IPS-18a (cell line): ENCODE results near the gene WDR43.
A peak's percentile ranks its signal among the peaks of the same experiment; 100 is the strongest.

Experiments used
- H3K27ac ChIP-seq: one replicate; pipeline ENCODE4 v1.5.1; 2013; ENCODE audit warnings: low read length
- H3K27me3 ChIP-seq: one replicate; pipeline ENCODE4 v1.6.1; 2013; ENCODE audit warnings: mild to moderate bottlenecking, low read length; ENCODE audit not compliant: control insufficient read depth, insufficient read depth
- H3K36me3 ChIP-seq: one replicate; pipeline ENCODE4 v1.6.1; 2013; ENCODE audit warnings: low read depth, low read length; ENCODE audit not compliant: control insufficient read depth
- H3K4me1 ChIP-seq: one replicate; pipeline ENCODE4 v1.6.1; 2013; ENCODE audit warnings: low read depth, low read length; ENCODE audit not compliant: control insufficient read depth
- H3K4me3 ChIP-seq: one replicate; pipeline ENCODE4 v1.5.1; 2013; ENCODE audit warnings: low read length
- H3K9ac ChIP-seq: one replicate; pipeline ENCODE4 v1.6.1; 2013; ENCODE audit warnings: mild to moderate bottlenecking, low read length, moderate library complexity
- H3K9me3 ChIP-seq: one replicate; pipeline ENCODE4 v1.6.1; 2013; ENCODE audit warnings: low read depth, low read length; ENCODE audit not compliant: control insufficient read depth

WDR43 gene

DNA sequence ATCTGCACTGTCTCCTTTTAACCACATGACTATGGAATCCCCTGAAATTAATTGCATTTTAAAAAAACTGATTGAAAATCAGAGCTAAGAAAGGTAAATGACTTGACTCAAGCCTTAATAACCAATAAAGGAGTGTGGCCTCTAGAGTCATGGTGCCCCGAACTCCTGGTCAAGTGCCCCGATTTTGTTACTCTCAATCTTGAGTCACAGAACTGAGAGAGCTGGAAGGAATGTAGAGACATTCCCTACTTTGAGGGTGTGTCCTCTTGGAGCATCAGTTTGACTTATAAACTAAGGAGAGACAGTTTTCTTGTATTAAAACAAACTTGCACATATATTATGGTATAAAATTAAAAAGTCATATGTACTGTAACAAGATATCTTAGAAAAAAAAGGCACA lies 2.4 kb downstream of the WDR43 start:
- Histone ChIP-seq H3K27me3 (no peaks in the 10 kb centered on the region), H3K4me3 (peak overlapping the region; percentile 99), H3K9me3 (no peaks in the 10 kb centered on the region), H3K4me1 (peaks cover 23% of the 10 kb centered on the region), H3K36me3 (peaks cover 3% of the 10 kb centered on the region), H3K27ac (no peak overlapping the region), H3K9ac (peak overlapping the region; percentile 98)

DNA sequence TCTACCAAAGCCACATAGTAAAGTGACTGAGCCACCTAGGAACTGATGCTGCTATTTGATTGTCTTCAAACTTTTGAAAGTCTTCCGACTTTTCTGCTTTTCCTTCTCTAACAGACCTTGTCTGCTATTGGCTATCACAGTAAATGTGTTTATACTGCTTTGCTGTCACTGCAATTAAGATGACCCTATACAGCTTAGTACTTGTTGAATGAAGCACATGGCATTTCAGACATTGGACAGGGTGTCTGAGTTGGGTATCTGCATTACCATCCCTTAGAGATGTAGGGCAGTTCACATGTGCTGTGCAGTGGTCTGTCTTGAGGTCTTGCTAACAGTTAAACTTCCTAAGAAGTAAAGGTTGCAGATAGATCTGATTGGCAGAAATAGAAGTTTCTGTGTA lies 3.6 kb downstream of the WDR43 start:
- Histone ChIP-seq H3K27me3 (no peaks in the 10 kb centered on the region), H3K4me3 (peak overlapping the region; percentile 99), H3K27ac (no peak overlapping the region), H3K9me3 (no peaks in the 10 kb centered on the region), H3K36me3 (peaks cover 14% of the 10 kb centered on the region), H3K9ac (no peak overlapping the region), H3K4me1 (peaks cover 23% of the 10 kb centered on the region)

DNA sequence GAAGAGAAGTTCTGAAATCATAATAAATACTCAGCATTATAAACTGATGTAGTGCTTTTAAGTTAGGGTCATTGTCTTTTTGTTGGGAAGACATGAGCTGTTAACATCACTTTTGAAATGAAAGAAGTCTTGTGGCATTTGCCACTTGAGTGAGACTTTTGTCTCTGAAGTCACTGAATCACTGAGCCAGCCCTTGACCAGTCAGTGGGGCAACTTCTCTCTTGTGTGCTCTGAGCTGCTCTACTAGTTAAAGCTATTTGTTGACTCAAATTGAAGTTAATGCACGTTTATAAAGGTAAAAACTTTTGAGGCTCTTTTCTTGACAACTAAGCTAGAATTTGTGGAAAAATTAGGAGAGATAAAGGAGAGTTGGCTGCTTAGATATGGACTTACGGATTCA lies 6.7 kb downstream of the WDR43 start:
- Histone ChIP-seq H3K36me3 (peaks cover 39% of the 10 kb centered on the region), H3K9ac (no peak overlapping the region), H3K27me3 (no peaks in the 10 kb centered on the region), H3K27ac (no peak overlapping the region), H3K4me3 (no peak overlapping the region), H3K4me1 (peaks cover 20% of the 10 kb centered on the region), H3K9me3 (no peaks in the 10 kb centered on the region)

DNA sequence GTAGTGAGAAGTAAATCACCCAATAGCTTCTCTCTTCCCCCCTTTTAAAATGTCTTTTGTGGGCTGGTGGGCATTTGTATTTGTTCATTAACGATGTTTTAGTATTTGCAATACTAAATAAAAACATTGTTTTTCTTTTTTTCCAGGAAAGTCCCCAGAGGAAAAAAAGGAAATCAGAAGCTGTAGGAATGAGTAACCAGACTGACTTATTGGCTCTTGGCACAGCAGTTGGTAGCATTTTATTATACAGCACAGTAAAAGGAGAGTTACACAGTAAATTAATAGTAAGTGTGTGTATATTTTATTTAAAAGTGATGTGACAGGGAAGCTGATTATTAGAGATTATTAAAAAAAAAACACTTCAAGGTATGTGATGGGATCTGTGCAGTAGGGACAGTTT lies 7.4 kb downstream of the WDR43 start:
- no peak overlapping the region for H3K4me3 ChIP-seq
- H3K4me1 ChIP-seq: peaks cover 14% of the 10 kb centered on the region
- no peaks in the 10 kb centered on the region for H3K27me3 ChIP-seq
- H3K9me3 ChIP-seq: no peaks in the 10 kb centered on the region
- H3K36me3 ChIP-seq: peaks cover 45% of the 10 kb centered on the region
- no peak overlapping the region for H3K9ac ChIP-seq
- H3K27ac ChIP-seq: no peak overlapping the region

DNA sequence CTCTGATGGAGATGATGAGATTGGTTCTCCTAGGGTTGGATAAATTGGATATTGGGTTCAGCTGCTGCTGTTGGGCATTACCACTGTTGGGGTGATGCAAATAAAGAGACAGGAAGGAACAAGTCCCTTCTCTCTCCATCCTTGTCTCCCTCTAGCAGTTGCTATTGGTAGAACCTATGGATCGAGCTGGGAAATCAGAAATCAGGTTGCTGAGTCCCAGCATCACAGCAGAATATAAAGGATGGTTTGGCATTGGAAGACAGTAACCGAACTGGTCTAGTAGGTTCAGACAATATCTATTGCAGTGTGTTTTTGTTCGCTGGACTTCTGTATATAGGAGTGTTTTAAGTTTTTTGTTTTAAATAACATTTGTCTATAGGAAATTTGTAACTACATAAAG lies 8.1 kb downstream of the WDR43 start:
- Histone ChIP-seq H3K36me3 (peaks cover 52% of the 10 kb centered on the region), H3K27ac (no peak overlapping the region), H3K4me1 (peaks cover 7% of the 10 kb centered on the region), H3K9ac (no peak overlapping the region), H3K9me3 (no peaks in the 10 kb centered on the region), H3K27me3 (no peaks in the 10 kb centered on the region), H3K4me3 (no peak overlapping the region)

DNA sequence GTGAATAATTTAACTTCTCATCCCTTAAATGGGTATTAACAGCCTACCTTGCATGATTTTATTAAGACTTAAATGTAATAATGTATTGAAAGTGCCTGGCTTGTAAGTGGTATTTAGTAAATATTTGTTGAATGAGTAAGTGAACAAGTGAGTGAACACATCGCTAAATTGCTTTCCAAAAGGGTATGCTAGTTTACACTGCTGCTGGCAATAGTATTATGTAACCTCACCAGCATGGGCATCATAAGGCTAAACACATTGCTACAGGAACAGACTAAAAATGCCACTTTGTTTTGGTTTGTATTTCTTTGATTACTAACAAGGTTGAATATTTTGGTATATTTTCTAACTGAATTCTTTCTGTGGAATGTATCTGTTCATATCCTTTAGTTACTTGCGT lies 9.8 kb downstream of the WDR43 start:
- Histone ChIP-seq H3K27ac (no peak overlapping the region), H3K9me3 (no peaks in the 10 kb centered on the region), H3K4me1 (no peaks in the 10 kb centered on the region), H3K36me3 (peaks cover 68% of the 10 kb centered on the region), H3K4me3 (no peak overlapping the region), H3K9ac (no peak overlapping the region), H3K27me3 (no peaks in the 10 kb centered on the region)

DNA sequence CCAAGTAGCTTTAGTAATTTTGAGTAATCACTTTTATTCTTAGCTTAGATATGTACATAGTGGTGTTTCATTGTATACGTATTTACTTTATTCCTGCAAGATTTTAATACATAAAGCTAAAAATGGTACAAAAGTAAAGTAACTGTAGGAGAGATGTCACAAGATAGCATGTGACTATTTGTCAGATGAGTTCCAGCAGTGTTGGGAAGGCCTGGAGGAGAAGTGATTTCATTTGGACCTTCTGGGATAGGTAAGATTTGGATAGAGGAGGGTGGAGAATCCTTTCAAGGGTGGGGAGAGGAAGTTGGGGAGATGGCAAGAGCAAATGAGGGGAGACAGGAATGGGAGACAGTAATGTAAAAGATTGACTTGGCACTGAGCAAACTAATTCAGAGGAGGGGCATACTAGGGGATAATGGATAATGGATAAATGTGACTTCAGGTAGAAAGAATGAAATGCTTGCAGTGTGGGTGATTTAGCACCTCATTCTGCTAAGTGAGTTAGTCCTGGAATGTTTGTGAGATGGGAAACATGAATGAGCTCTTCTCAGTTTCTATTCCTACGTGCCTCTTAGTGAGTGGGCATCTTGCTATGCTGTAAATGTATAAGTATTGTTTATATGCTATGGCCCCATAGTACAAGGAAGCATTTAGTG lies 10.5 kb downstream of the WDR43 start:
- Histone ChIP-seq H3K4me1 (no peaks in the 10 kb centered on the region), H3K9ac (no peak overlapping the region), H3K27ac (no peak overlapping the region), H3K27me3 (no peaks in the 10 kb centered on the region), H3K4me3 (no peak overlapping the region), H3K9me3 (no peaks in the 10 kb centered on the region), H3K36me3 (peaks cover 75% of the 10 kb centered on the region)

DNA sequence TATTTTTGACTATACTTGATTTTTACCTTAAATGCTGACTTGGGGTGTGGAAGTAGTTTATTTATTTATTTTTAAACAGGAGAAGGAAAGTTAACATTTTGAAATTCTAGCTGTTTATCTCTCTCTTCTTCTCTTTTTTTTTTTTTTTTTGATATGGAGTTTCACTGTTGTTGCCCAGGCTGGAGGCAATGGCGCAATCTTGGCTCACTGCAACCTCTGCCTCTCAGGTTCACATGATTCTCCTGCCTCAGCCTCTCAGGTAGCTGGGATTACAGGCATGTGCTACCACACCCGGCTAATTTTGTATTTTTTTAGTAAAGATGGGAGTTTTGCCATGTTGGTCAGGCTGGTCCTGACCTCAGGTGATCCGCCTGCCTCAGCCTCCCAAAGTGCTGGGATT lies 11.1 kb downstream of the WDR43 start:
- Histone ChIP-seq H3K4me1 (no peaks in the 10 kb centered on the region), H3K9me3 (no peaks in the 10 kb centered on the region), H3K9ac (no peak overlapping the region), H3K4me3 (no peak overlapping the region), H3K27ac (no peak overlapping the region), H3K27me3 (no peaks in the 10 kb centered on the region), H3K36me3 (peaks cover 79% of the 10 kb centered on the region)

DNA sequence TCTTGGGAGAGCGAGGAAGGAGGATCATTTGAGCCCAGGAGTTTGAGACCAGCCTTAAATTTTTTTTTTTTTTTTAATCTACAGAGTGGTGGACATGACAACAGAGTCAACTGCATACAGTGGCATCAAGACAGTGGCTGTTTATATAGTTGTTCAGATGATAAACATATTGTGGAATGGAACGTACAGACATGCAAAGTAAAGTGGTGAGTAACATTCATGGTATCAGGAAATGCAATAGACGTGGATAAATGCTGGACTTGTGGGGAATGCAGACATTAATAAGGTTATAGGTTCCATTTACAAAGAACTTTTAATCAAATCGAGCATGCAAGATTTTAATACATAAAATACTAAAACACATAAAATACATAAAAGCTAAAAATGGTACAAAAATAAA lies 11.9 kb downstream of the WDR43 start:
- Histone ChIP-seq H3K27me3 (no peaks in the 10 kb centered on the region), H3K27ac (no peak overlapping the region), H3K36me3 (peaks cover 79% of the 10 kb centered on the region), H3K4me1 (no peaks in the 10 kb centered on the region), H3K9ac (no peak overlapping the region), H3K4me3 (no peak overlapping the region), H3K9me3 (no peaks in the 10 kb centered on the region)

DNA sequence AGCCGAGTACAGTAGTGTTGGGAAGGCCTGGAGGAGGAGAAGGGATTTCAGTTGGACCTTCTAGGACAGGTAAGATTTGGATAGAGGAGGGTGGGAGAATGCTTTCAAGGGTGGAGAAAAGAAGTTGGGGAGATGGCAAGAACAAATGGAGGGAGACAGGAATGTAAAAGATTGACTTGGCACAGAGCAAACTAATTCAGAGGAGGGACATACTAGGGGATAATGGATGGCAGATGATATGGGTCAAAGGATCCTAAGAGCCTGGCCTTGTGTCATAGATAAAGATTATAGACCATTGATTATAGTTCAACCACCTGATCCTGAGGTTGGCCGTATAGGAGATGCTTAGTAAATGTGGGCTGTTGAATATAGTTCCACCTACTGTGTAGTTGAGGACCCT lies 12.4 kb downstream of the WDR43 start:
- Histone ChIP-seq H3K9me3 (no peaks in the 10 kb centered on the region), H3K27me3 (no peaks in the 10 kb centered on the region), H3K4me1 (no peaks in the 10 kb centered on the region), H3K9ac (no peak overlapping the region), H3K36me3 (peaks cover 81% of the 10 kb centered on the region), H3K4me3 (no peak overlapping the region), H3K27ac (no peak overlapping the region)

DNA sequence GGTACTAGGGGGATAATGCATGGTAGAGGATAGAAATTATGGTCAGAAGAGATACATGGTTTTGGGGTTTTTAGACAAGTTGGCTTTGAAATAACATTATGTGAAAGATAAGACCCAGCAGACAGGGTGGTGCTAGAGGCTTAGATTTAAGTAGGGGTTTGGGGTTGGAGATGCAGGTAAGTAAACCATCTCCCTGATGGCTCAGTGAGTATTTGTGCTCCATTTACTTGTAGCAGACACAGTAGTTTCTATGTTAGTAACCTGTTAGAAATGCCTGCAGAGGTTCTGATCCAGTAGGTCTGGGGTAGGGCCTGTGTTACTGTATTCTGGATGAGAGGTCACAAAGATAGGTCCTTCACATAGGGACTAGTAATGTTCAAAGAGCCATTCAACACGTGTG lies 13.7 kb downstream of the WDR43 start:
- Histone ChIP-seq H3K9ac (no peak overlapping the region), H3K4me1 (no peaks in the 10 kb centered on the region), H3K4me3 (no peak overlapping the region), H3K27me3 (no peaks in the 10 kb centered on the region), H3K9me3 (no peaks in the 10 kb centered on the region), H3K36me3 (peaks cover 78% of the 10 kb centered on the region), H3K27ac (no peak overlapping the region)

DNA sequence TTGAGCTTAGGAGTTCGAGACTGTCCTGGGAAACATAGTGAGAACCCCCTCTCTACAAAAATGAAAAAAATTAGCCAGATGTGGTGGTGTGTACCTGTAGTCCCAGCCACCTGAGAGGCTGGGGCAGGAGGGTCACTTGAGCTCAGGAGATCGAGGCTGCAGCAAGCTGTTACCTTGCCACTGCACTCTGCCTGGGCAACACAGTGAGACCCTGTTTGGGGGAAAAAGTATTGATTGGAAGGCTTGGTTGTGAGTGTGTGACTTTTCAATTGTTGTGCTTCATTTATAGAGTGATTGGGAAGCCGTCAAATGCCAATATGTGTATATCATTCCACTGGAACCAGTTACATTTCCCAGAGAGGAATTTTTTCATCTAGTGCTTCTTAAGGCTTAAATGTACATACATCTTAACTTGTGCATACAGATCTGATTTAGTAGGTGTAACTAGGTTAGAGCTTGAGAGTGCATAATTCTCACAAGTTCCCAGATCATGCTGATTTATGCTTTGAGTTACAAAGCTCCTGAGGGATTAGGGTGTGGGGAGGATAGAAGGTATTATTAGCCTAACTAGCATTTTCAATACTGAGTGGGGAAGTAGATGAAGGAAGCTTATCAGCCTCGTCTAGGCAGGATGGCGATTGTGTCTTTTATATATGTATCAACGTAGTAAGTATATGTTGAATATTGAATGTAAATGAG lies 15.3 kb downstream of the WDR43 start:
- Histone ChIP-seq H3K9ac (no peak overlapping the region), H3K36me3 (peaks cover 74% of the 10 kb centered on the region), H3K4me3 (no peak overlapping the region), H3K27ac (no peak overlapping the region), H3K27me3 (no peaks in the 10 kb centered on the region), H3K9me3 (no peaks in the 10 kb centered on the region), H3K4me1 (no peaks in the 10 kb centered on the region)
